Measurements from ENCODE around the gene PBOV1.

PBOV1 gene

DNA sequence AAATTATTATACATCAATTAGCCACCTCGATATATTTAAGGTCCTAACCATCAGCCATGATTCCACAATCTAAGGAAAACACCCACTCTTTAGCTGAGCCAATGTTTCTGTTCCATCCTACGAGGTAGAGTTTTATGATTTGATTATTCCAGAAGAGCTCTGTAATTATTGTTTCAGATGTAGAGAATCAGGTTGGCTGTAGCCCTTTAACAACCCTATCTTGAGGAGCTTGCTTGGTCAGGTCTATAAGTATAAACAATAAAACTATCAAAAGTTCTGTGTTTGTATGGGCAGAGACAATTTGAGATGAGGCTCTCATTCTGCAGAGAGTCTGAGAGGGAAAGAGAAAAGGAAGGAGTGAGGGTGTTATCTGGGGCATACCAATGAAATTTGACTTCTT, at the start of gene PBOV1:
Gene PBOV1, minus strand, starts transcription at position 43 of the 400 bp plus-strand sequence. CDS start 96 bp downstream, outside the sequence.
- DNase-seq: no peak

DNA sequence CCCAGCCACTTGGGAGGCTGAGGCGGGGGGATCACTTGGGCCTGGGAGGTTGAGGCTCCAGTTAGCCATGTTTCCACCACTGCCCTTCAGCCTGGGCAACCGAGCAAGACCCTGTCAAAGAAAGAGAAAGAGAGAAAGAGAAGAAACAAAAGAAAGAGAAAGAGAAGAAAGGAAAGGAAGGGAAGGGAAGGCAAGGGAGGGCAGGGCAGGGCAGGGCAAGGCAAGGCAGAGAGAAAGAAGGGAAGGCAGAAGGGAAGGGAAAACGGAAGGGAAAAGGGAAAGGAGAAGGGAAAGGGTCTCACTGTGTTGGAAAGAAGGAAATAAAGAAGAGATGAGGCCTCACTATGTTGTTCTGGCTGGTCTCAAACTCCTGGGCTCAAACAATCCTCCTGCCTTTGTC, 47.8 kb upstream of the PBOV1 start:
- no peak for DNase-seq

DNA sequence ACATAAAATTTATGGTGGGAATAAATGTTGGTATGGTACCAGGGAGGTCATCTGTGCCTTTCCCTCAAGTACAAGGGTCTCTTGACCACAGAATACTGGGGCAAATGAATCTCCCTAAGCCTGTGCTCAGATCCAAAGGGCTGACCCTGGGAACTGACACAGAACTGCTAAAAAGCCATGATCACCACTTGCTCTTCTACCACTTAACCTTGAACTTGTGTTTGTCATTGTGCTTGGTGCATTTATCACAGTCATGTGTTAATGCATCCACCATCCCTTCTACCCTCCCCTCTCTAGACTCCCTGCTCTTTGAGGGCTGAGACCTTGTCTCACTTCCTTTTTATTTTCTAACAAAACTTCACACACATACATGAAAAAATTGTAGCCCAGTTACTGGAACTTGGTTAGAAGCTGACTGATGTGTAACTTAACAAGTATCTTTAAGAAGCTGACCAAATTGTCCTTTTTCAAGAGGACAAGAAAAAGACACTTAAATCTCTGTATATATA, 46.1 kb upstream of the PBOV1 start:
- DNase-seq: no peak

DNA sequence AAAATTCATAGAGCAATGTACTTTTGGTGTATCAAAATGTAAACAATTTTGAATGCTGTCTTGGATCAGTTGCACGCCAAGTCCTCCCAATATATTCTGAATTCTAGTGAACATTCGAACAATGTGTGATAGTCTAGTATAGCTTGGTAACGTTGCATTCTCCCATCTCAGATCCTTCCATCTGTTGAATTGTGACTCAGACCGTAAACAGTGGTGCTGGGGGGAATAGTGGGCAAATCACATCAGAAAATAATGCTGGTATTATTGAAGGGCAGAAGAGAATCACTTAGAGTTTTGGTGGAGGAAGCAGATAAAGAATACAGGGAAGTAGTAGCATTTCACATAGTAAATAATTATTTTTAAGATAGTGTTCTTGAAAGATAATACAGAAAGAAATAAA, 45.7 kb upstream of the PBOV1 start:
- no peak for DNase-seq

DNA sequence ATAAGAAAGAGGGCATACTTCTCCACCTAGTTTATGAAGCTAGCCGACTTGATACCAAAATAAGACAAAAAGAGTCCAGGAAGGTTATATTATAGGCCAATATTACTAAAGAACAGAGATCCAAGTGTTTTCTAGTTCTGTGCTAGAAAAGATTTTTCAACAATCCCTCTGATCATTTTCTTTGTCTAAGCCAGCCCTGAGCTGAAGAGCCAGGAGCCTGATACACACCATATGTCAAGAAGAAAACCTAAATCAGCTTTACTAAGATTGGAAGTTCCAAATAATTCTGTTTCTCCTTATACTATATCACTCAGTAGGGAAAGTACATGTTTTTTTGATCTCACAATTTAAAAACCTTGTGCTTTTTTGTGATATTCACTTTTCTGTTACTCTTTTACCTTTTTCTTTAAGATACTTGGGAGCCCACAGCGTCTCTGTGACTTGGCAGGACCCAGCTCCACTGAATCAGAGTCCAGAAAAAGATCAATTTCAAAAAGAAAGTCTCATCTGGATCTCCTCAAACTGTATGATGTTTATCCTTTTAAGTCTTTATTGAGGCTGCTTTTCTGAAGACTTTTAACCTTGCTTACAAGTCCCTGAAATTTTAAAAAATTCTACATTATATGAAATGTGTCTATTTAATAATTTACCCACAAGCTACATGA, 43.0 kb upstream of the PBOV1 start:
- DNase-seq: no peak

DNA sequence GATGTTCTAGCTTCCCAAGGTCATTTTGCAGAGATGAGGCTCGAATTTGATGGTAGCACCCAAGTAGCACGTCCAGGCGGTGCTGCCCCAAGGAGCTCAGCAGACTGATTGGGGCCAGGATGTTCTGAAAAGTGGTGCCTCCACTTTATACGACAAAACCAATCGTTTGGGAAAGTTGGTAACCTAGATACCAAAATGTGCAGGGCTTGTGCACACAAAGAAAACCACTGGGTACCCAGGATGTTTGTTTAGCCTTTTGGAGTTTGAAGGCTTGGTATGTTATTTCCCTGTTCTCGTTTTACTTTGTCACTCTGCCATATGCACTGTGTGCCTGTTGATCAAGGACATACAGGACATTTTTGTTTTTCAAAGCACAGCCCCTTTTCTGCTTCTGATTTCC, 40.7 kb upstream of the PBOV1 start:
- no peak for DNase-seq

DNA sequence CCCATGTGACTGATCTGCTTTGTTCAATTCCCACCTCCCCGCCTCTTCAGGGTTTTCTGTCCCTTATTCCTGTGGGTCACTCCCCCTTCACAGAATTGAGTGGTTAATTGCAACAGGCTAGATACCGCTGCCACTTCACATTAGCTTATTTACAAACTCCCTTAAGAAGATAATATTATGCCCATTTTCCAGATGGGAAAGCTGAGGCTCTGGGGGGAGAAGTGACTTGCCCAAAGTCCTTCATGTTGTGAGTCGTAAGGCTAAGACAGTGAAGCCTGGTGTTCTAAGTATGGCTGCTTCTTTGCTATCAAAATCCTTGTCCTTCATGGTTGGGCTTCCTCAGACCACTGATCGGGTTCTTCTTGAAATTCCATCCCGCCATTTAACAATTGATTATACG, 39.9 kb upstream of the PBOV1 start:
- DNase-seq: no peak

DNA sequence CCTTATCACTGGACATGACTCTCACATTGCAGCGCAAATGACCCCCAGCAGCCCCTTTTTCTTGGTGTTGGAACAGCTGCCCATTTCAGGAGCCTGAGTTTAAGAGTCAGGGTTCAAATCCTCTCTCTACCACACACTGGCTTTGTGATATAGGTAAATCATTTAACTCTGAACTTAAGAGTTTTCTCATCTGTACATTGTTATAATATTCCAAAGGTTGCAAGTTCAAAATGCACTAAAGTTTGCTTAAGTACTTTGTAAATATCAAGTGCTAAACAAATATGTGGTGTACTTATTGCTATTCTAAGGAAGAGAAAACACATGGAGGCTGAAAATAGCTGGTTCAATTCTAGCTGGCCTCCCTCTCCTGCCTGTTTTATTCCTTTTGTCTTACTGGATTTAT, 39.3 kb upstream of the PBOV1 start:
- no peak for DNase-seq

DNA sequence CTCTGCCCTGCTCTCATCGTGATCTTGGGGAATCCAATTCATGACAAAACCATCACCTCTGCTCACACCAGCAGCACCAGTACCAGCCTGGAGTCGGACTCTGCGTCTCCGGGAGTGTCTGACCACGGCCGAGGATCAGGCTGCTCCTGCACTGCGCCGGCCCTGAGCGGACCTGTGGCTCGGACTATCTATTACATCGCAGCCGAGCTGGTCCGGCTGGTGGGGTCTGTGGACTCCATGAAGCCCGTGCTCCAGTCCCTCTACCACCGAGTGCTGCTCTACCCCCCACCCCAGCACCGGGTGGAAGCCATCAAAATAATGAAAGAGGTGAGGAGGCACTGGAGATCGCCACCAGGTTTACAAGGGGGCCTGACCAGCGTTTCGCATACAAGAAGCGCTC, 37.2 kb upstream of the PBOV1 start:
- DNase-seq: no peak

DNA sequence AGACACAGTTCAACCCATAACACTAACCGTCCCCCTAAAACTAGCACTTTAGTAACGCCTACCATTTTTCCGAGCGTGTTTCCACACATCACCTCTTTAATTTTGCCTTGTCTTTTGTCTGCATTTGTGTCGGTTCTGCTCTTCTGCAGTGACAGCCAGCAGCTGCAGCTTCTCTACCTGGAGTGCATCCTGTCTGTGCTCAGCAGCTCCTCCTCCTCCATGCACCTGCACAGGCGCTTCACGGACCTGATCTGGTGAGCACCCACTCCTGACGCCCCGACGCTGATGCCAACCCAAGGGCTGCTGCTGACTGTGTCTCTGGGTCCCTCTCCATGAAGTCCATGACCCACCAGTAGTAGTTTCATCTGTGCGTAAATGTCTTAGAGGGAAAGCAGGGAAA, 35.4 kb upstream of the PBOV1 start:
- no peak for DNase-seq

DNA sequence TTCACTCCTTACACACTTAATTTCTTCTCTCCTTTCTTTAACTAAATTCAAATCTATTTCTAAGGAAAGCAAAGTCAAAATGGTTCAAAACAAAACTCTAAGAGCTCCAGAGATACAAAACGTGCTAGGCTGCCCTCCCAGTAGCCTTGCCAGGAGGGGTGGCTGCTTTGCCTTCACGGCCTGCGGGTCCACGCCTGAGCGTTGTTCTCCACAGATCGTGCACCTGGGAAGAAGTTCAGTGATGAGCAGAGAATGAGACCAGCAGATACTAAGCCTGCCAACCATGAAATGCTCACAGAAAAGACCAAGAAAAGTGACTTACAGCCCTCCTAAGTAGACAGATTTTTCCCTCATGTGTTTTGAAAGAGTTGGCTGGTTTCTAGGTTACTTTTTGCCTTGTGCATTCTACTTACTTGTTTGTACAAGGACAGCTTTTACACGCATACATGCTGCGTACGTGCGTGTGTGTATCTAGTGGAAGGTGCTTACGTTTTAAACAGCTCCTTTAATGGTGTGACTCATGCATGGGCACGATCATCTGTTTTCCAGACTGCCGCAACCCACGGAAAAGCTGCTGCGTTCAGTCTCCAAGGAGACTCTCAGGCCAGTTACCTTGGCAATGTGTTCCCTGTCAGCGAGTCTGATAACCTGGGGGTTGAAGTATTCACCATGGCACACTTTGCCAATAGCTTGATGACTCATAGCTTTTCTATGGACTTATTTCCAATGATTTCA, 32.4 kb upstream of the PBOV1 start:
- DNase-seq: no peak

DNA sequence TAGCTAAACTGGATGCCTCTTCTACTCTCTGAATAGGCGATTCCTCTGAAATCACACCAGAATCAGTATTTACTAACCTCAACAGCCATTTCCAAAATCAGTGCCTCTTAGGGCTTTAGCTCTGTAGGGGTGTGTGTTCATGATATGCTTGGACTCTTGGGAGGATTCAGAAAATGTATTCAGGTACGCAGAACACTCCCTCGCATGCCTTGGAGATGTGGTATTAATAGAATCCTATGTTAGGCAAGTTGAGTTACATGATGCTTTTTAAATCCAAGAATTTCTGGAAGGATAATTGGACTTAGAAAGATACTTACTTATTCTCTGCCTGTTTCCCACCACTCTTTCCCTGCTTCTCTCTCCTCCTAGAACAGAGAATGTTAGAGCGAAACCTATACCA, 31.8 kb upstream of the PBOV1 start:
- DNase-seq: no peak

DNA sequence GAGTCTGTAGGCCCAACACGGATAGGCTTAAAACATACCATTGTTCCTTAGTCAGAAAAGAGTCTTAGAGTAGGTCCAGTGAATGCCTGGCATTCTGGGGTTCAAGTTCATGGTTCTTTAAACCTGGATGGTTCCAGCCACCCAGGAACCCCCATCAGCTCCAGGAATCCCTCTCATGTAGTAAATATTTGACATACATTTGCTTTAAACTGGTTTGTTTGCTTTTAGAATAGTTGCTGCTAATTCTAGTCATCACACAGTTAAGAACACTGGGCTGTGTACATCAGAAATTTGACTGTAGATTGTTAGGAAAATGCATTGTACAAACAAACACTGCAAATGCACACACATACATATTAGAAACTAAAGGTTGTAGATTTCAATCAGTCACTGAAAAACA, 30.6 kb upstream of the PBOV1 start:
- DNase-seq: no peak

DNA sequence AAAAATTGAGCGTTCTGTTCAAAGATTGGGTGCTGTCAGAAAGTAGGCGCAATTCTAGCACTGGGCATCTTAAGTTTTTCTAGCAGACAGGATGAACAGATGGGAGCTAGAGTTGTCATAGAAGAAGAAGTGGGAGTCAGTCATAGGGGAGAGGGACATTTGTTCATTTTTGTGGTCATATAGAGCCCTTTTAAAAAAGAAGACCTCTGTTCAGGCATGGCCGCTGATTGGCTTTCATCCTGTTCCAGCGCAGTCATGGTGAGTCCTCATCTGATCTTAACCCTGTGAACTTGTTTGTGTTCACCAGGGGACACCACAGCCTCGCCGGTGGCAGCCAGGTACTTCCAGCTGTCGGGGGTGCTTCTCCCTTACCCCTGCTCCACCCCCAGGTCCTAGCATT, 29.7 kb upstream of the PBOV1 start:
- no peak for DNase-seq

DNA sequence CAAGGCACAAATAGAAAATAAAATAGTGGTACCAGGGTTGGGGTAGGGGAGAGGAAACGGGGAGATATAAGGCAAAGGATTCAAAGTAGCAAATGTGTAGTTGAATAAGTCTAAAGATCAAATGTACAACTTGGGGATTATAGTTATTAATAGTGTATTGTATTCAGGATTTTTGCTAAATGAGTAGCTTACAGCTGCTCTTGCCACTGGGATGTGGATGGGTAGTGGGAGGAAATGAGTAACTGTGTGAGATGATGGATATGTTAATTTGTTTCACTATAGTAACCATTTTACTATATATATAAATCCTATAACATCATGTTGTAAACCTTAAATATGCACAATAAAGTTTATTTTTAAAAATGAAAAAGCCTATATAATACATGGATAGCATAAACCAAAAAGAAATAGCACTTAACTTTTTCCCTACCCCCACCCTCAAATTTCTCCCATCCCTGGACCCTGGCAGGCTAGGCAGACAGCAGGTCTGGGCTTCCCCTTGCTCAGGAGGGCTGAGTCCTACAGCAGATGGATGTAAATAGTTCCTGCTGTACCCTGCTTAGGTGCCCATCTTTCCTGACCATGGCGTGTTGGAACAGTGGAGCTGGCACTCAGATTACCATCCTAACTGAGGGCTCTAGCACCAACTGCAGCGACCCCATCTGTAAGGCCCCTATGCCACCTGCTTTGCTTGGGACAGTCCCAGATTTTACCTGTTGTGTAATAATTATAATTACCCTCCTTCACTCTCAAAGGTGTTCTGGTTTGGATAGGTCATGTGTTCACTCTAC, 28.6 kb upstream of the PBOV1 start:
- no peak for DNase-seq

DNA sequence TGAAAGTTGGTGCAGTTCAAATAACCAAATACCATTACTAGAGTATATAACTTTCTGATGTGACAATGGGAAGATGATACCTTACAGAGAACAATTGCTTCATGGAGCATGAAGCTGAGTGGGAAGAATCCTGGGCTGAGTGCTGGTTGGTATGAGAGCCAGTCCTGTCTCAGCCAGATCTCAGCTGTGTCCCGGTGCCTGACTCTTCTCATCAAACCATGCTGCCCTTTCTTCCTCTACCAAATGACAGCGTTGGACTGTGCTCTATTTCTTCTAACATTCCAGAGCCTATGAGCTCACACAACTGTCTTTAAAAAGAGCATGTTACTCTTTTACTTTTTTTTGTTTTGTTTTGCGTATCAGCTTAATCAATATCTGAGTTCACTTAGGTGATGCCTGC, 27.5 kb upstream of the PBOV1 start:
- DNase-seq: no peak

DNA sequence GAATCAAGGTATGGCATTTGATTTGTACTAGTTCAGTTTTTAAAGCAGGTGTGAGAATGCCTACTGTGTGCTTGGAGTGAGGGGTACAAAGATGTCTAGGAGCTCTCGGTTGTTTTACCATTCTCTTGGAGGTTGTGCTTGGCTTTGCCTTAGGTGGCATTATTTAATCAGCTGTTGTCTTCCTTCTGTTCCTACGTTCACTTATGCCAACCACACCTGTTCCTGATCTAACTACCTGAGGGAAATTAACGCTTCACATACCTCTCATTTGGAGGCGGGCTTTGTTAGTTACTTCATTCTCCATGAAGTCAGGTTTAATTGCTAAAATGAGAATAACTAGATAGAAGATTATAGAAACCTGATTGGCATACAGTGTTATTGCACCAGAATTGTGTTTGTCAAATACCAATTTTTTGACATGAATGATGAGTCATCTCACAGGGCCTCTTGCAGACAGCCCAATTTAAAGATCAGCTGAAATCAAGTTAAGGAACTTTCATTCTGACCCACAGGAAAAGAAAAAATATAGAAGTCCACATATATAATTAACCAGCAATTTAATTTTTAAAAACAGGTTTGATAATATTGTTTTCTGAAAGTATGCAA, 24.8 kb upstream of the PBOV1 start:
- DNase-seq: no peak

DNA sequence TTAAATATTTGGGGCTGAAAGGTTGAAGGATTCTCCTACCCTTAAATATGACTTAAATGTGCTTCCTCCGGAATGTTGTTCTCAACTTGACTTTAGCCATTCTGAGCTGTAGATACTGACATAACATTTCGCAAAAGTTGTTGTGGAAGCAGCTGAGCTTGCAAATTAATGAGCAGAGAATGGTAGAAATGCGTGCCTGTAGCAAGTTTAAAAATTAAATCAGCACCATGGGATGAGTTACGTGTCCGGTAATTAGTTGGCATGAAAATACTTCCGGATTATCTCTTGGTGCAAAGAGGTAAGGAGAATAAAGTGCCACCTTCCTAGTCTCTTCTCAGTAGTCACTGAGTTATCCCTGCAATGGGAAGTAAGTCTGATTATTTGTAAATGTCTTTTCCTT, 23.6 kb upstream of the PBOV1 start:
- DNase-seq: no peak

DNA sequence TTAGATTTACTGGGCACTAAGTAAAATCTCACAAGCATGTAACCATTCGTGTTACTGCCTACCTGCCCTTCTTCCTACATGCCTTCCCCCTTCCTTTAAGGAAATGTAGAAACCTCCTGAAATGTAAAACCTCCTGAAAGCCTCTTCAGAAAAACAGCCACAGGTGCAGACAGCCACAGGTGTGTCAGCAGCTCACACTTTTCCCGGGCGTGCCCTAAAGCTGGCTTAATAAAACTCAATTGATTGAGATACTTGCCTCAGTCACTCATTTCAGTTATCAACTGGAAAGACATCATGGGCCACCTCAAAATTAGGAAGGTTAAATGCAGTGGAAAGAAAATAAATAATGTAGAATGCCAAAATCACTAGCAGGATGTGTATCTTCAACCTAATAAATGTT, 23.1 kb upstream of the PBOV1 start:
- DNase-seq: no peak

DNA sequence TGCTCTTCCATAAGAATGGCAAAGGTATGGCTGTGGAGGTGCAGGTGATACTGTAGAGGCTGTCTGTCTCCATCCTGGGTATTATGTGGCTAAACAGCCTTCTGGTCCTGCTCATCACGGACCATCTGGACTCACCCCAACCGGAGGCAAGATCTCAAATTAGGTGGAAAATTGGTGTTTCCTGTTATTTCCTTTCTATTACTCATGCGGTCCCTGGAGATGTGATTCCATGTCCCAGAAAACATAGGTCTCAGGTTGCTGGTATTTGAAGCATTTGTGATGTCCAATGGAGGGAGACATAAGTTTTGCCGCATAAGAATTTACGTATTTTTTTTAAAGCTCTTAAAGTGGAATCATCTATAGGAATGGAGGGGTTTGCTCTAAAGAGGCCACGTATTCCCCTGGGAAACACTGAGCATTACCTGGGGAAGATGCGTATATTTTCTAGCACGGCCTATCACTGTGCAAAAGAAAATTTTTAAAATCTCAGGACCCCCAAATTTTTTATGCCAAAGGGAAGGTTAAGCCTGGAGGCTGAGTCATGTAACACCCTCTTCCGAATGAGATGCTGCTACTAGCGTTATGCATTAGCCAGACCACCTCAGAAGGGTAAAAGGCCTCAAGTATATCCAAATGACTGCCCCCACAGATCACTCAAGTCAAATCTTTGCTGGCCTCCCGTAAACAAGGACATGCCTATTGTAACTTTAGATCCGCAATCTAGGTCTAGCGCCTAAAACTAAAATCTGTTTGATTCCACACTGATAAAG, 22.4 kb upstream of the PBOV1 start:
- no peak for DNase-seq

DNA sequence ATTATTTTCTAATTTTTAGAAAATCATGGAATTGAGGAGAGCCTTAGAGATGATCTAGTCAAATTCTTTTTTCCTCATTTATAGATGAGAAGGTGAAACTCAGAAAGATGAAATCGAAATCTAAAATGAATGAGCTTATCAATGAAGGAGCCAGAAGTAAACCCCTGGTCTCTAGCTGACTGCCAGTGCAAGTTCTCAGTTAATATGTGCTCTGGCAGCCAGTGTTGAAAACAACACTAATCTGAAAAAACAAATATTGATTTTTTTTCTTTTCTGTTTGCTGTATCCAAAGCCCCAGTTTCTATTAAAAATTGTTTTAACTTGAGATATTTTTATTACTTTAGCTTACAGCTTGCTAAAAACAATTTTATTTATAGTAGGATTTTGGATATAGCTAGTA, 21.5 kb upstream of the PBOV1 start:
- DNase-seq: no peak

DNA sequence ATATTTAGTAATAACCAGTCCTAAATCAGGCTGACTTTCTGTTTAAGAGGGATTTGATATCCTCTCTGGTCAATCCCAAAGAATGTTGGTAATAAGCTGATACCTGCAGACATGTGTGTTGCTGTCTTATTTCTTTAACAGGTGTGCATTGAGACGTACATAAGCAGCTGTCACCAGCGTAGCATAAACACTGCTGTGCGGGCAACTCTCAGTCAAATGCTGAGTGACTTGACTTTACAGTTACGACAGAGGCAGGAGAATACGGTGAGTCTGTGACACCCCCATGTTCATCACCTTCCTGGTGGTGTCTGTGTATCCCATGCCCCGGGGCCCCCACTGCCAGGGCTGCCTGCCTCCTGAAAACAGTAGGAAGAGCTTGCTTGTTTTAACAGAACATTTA, 20.1 kb upstream of the PBOV1 start:
- no peak for DNase-seq

DNA sequence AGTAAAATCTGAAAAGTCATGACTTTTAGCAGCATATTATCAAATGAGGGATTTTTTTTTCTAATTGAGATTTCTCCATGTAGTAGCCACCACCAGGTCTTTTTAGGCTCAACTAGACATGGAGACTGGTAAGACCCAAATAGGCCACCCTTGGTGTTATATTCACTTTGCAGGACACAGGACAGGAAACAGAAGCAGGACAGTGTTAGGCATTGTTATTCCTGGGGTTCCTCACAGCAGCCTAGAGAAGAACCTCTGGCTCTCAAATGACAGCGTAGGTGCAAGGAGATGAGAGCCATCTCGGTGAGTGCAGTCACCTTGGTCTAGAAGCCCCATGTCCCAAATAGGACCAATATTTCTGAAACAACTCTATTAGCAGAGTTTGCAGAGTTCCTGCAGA, 19.2 kb upstream of the PBOV1 start:
- no peak for DNase-seq

Measured in KG1 (cell line).